HG03457 (cell line): Measurements from ENCODE around the gene CLSTN2.

Source experiments
- ATAC-seq: cut with Tn5 transposase; IDR thresholded peaks from one replicate; pipeline ENCODE4 v1.9.1; 2021; ENCODE audit warnings: moderate number of reproducible peaks; ENCODE audit not compliant: unreplicated experiment

The CLSTN2 gene

DNA sequence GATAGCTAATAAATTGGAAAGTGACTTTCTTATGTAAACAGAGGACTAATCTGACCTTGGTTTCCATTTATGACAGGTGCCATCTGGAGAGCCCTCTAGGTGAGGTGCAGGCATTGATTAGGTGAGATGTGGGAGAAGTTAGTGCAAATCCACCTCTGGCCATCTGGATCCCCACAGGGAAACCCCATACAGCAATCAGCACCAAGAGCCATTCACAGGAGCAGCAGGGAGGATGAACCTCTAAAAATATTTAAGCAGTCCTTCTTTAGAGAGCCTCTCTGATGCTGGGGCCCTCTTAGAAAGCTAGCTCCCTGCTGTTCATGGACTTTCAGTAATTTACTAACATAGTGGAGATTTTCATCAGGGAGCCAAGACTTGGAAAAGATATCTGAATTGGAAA lies 69.3 kb downstream of the CLSTN2 start:
- ATAC-seq = no peak

DNA sequence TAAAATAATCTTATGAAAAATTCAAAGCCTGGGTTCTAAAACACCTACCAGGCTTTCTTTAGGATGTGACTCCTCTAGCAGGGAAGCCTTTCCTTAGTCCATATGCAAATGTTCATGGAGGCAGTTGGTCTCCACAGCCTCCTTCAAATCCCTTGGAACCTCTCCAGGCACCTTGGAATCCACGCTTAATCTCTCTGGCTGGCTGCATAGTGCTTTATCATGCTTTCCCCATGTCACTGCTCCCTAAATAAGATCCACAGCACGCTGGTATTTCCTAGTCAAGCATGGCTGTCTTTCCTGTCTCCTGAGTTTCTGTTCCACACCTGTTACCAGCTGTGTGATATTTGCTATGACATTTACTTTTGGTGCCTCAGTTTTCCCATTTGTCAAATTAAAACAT lies 71.3 kb downstream of the CLSTN2 start:
- no peak for ATAC-seq

DNA sequence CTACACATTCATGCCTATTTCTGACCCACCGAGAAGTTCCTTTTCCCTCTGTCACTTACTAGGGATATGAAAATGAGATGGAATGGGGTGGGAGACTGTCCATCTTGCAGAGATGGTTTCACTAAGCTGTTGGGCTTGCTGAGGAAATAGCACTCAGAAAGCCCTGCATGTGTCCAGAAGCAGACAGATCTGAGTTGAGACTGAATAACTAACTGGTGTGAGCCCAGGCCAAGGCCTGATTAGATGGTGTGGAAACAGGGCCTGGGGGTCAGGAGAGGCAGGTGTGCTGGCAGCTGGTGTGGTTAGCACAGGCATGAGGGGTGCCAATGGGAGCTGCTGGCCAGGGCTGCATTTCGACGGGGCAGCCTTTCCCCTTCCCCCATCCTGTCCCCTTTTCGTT lies 72.1 kb downstream of the CLSTN2 start:
- no peak for ATAC-seq

DNA sequence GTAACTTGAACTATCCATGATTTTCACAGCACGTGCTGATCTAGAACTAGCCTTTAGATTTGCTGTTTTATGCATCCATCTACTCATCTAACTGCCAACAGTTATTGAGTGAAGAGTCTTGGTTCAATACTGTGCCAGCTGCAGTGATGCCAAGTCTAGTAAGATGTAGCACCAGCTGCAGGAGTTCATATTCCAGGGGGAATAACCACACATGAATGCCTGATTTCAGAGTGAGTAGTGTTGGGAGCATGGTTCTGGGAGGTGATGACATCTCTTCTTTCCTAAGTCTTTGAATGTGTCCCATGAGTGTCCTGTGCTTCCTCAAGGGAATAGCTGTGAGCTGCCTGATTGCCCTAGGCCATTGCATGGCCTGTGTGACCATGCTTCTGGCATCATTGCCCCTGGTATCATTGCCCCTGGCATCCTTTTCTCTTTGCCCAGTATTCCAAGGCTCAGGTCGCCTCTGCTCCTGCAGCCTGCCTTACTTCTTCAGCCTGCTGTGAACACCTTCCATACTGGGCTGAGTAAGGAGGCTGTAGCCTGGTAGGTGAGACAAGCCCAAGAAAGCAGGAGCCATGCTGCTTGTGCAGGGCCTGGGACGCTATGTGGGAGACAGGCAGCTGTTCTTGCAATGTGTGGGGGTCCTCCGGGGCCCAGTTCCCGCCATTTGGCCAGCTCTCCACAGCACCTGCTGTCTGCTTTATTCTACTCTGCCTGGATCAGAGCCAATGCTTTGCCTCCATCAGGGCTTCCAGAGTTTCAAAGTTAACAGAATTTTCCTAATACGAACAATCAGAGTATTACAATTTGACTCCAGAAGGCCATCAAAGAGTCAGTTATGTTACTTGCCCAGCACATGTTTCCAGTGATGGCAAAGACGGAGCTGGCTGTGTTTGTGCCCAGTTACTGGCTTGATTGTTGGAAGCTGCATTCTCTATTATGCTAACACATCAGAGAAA lies 73.2 kb downstream of the CLSTN2 start:
- no peak for ATAC-seq

GRCh38 chr3:140010391-140010790 lies 75.4 kb downstream of the CLSTN2 start:
- no peak for ATAC-seq

DNA sequence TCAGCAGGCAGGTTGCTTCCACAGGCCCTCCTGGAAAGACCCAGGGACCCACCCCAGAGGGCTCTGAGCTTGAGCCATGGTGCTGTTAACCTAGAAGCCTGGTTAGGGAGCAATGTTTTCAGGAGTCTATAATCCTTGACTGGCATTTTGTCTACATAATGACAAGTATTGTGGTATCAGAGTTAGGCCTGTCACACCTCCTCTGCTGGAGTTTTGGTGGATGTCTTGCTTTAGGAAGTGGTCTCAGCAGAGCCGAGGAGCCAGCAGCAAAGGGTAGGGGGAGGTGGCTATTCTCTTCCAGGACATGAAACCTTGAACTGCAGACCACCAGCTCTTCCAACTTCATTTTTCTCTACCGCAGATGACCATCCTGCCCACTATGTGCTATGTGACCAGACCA lies 76.1 kb downstream of the CLSTN2 start:
- no peak for ATAC-seq

DNA sequence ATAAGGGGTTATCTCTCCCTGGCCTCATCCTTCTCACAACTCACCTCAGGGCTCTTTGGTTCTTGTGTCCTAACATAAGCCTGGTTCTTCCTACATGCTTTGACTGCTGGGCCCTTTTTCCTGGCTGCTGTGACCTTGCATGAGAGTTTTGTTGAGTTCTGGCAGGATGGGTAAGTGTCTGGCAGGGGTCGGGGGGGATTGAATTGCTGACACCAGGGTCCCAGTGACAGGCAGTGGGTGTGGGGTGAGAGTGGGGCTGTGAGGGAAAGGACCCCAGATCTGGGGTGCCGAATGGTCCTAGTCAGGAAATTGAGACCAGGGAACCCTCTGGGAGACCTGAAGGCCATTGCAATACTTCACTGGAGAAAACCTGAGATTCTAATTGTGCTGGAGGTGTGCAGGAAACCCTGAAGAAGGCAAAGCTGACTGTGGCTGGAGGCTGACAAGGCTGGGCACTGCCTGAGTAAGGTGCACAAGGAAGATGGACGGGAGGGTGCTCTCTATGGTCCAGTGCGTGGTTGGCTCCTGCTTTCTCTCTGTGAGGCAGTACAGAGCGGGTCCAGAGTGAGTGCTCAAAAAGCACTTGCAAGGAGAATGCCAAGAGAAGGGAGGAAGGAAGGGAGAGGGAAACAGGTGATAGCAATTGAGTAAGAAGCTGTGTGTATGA lies 76.8 kb downstream of the CLSTN2 start:
- no peak for ATAC-seq

DNA sequence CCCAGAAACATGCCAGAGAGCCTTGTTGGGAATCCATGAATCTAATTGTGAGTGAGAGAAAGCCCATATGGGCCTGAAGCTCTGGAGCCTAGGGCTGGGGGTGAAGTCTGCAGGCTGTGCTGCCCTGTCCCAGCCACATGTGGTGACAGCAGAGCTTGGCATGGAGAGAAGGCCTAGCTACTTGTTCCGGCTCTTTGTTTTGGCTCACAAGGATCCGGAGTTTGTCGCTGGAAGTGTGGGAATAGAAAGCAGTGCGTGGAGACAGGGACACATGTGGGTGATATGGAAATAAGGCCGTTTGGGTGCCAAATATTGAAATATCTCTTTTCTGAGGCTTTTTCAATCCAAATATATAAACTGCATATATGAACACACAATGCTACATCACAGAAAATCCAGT lies 78.2 kb downstream of the CLSTN2 start:
- ATAC-seq = no peak

GRCh38 chr3:140014831-140015495 lies 80.0 kb downstream of the CLSTN2 start:
- no peak for ATAC-seq

- ATAC-seq = no peak
Measured at GRCh38 chr3:140015741-140016140, 80.8 kb downstream of the CLSTN2 start.

GRCh38 chr3:140018556-140018955 lies 83.6 kb downstream of the CLSTN2 start:
- no peak for ATAC-seq

DNA sequence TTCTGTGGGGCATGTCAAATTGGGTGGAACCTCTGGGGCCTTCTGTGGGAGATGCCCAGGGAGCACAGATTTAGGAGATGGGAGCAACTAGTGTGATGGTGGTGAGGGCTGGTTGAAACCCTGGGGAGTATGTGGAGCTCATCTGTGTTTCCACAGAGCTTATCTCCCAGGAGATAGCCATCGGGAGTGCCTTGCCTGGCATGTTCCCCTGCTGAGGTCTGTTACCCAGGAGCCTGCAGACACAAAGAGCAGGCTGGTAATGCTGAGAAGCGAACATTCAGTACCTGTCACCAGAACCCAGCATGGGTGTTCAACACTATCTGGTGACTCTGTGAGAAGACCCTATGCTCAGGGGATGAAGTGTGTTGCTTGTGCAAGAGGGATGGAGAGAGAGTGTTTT lies 85.0 kb downstream of the CLSTN2 start:
- ATAC-seq = no peak

- no peak for ATAC-seq
Measured at GRCh38 chr3:140020541-140020940, 85.6 kb downstream of the CLSTN2 start.

DNA sequence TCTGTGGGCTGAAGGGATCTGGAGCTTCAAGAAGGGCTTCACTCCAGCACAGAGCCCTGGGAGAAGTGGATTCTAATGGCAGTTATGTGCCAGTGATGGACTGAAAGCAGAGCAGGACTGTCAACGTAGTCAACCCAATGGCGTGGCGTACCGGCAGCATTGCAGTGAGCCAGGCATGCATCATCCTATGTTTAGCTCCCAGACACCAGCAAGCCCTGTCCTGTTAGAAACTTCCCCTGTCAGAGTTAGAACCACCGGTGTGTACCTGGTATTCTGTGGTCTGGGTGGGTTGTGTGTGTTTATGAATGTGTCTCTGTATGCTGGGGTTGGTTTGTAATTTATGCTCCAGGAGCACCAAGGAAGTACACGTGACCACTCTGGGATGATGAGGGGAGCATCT lies 86.3 kb downstream of the CLSTN2 start:
- no peak for ATAC-seq

DNA sequence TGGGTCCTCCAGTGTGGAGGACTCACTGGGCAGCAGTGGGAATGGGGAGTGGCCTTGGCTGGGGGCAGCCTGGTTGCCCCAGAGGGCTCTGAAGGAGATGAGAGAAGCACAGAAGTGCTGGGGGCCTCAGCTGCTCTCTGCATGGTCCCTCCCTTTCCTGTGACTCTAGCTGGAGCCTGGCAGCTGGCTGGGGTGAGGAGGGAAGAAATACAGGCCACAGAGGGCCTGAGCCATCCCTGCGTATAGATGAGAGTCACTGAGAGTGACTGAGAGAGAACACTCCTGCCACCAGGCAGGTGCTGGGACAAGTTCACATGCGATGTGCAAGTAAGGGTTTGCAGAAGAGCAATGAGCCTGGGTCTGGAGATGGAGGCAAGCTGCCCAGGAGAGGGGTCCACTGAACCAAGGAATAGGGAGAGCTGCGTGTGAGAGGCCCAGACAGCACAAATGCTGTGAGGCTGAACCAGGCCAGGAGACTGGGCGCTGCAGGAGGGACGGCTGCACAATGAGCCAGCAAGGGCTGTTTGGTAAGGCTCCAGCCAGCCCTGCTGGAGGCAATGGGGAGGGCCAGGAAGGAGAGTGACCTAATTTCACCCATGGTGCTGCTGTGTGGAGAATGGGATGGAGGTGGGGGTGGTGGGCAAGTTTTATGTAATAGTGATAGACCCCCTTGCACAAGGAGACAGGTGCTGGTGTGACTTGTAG lies 87.2 kb downstream of the CLSTN2 start:
- no peak for ATAC-seq

DNA sequence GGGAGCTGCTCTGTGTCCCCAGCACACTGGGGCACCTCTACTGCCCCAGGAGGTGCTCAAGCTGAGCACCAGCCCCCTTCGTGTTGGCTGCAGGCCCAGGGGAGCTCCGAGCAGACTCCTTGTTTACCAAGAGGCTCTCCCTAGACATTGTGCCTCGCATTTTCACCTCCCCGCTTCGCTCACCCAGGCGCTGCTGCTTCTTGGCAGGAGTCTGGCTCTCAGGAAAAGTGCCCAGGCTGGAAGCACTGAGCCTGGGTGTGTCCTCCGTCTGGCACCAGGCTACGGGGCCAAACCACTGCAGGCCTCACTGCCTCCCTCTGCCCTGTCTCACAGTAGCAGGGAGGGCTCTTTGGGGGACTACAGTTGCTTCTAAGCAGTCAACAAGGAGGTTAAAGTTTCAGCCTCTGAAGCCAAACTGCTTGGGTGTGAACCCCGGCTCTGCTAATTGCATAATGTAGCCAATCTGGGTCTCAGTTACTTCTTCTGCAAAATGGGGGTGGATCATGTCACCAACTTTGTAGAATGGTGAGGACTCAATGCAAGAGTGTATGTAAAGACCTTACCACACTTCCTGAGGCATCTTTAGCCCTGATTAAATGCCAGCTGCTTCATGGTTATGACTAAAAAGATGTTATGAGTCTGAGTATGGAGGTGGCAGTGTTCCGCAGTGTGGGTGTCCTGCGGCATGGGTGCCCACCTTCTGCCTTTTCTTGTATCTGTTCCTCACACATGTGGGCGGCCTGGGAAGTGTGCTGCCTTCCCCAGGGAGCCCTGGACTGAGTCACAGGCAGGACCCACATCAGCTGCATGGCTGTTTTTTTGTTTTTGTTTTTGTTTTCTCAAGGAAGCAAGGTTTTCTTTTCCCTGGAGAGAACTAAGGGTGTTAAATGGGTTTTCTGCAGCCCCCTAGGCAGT lies 88.9 kb downstream of the CLSTN2 start:
- no peak for ATAC-seq

DNA sequence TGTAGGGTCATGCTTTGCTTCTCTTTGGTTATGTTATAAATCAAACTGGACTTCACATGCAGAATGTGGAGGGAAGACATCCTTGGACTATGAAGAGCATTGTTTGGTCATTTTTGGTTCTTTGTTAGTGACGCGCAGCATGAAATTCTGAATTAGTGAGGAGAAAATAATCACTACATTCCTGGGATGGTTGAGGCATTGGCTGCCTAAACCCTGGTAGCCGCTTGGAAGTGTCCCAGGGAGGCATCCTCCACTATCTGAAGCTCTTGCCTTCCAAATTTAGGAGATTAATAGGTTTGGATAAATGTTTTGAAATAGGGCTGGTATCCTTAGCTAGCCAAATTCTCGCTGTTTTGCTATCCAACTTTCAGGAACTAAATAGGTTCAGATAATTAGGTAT lies 96.2 kb downstream of the CLSTN2 start:
- no peak for ATAC-seq

- ATAC-seq = no peak
Measured at GRCh38 chr3:140034058-140034457, 99.1 kb downstream of the CLSTN2 start.

GRCh38 chr3:140035871-140036270 lies 100.9 kb downstream of the CLSTN2 start:
- no peak for ATAC-seq

DNA sequence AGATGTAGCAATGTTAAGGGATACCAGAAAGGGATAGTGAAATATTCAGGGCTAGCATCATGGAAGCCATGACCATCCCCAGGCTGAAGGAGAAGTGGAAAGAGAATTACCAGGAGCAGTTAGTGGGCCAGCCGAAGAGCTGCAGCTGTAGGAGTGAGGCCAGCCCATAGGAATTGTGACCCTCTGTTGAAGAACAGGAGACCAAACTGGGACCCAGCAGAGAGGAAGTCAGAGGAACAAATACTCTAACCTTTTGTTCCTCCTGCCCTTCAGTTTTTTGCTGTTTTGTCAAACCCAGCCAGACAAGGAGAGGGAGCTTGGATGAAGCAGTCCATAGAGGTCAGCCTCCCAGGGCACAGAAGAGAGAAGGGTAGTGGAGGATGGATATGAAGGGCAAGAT lies 115.4 kb downstream of the CLSTN2 start:
- no peak for ATAC-seq
